K562 (cell line): Measurements from ENCODE around the gene ADK. TPM values are rescaled to one million over a fixed set of nuclear protein-coding genes. Genes with fewer than 3 reads are reported as not detected.
A peak's percentile ranks its signal among the peaks of the same experiment; 100 is the strongest.

Experiments
- ARID3A ChIP-seq: IDR thresholded peaks from 2 replicates; pipeline ENCODE4 v1.6.1; 2012; ENCODE audit warnings: low read depth, low read length, improper control_type of control experiment, borderline replicate concordance
- CEBPG ChIP-seq, 3 experiments: fragments of 200-800 bp in 1 of 3; sonication (Bioruptor generic) in 1 of 3; sonication (generic) in 1 of 3; formaldehyde crosslinking in 1 of 3; IDR thresholded peaks in 2 of 3; conservative IDR thresholded peaks in 1 of 3; 2 replicates each; pipeline versions ENCODE4 v1.6.1 to v1.8.0; 2016 to 2022; ENCODE audit warnings: missing compliant biosample characterization in 2 of 3, missing genetic modification characterization in 2 of 3, mild to moderate bottlenecking in 1 of 3, missing genetic modification reagents in 1 of 3
- FOXA3 ChIP-seq, 2 experiments: fragments of 450-650 bp in 1 of 2; sonication (generic) in 1 of 2; formaldehyde crosslinking; IDR thresholded peaks in 1 of 2; conservative IDR thresholded peaks in 1 of 2; 2 replicates each; pipeline versions ENCODE4 v1.4.0 to v1.8.0; 2020 to 2022; ENCODE audit warnings: mild to moderate bottlenecking in 2 of 2, missing genetic modification reagents in 1 of 2
- MEF2A ChIP-seq: IDR thresholded peaks from 2 replicates; pipeline ENCODE4 v1.6.1; 2011; ENCODE audit warnings: low read depth, mild to moderate bottlenecking, low read length, moderate library complexity; ENCODE audit not compliant: control insufficient read depth
- MEIS2 ChIP-seq: fragments of 450-650 bp; IDR thresholded peaks from 2 replicates; pipeline ENCODE4 v1.6.1; 2014; ENCODE audit warnings: mild to moderate bottlenecking; ENCODE audit not compliant: partially characterized antibody
- MLLT1 ChIP-seq, 2 experiments: fragments of 450-650 bp; IDR thresholded peaks; 2 replicates each; pipeline ENCODE4 v1.6.1; 2016
- MLX ChIP-seq, 2 experiments: fragments of 450-650 bp in 1 of 2; sonication (generic) in 1 of 2; formaldehyde crosslinking; conservative IDR thresholded peaks; 2 replicates each; pipeline versions ENCODE4 v1.4.0 to v1.8.1; 2020 to 2022; ENCODE audit warnings: mild to moderate bottlenecking in 1 of 2, missing genetic modification reagents in 1 of 2
- MYC ChIP-seq, 2 experiments: fragments of 250-450 bp in 1 of 2; sonication (Bioruptor Pico) in 1 of 2; IDR thresholded peaks; 2 replicates each; pipeline versions ENCODE4 v1.5.1 to v1.6.1; 2012 to 2021; ENCODE audit warnings: low read depth in 2 of 2, borderline replicate concordance in 1 of 2, improper control_type of control experiment in 1 of 2, low read length in 1 of 2, mild to moderate bottlenecking in 1 of 2, moderate library complexity in 1 of 2
- POLR2B ChIP-seq: fragments of 450-650 bp; IDR thresholded peaks from 2 replicates; pipeline ENCODE4 v1.6.1; 2018; ENCODE audit warnings: low read depth; ENCODE audit not compliant: partially characterized antibody
- SMARCA4 ChIP-seq: fragments of 450-650 bp; IDR thresholded peaks from 2 replicates; pipeline ENCODE4 v1.6.1; 2016
- SMARCA5 ChIP-seq: fragments of 450-650 bp; IDR thresholded peaks from 2 replicates; pipeline ENCODE4 v1.6.1; 2016
- UBTF ChIP-seq, 2 experiments: IDR thresholded peaks; 2 replicates each; pipeline ENCODE4 v1.6.1; 2012; ENCODE audit warnings: improper control_type of control experiment in 2 of 2, low read depth in 2 of 2, low read length in 2 of 2, borderline replicate concordance in 1 of 2
- ZNF384 ChIP-seq: IDR thresholded peaks from 2 replicates; pipeline ENCODE4 v1.6.1; 2012; ENCODE audit warnings: low read depth, low read length, improper control_type of control experiment
- ZNF436 ChIP-seq: fragments of 250-450, 450-650 bp; sonication (Bioruptor Pico); formaldehyde crosslinking; IDR thresholded peaks from 2 replicates; pipeline ENCODE4 v1.7.0; 2020; ENCODE audit warnings: mild to moderate bottlenecking
- ZNF644 ChIP-seq: fragments of 200-800 bp; sonication (Bioruptor generic); IDR thresholded peaks from 2 replicates; pipeline ENCODE4 v1.6.1; 2016; ENCODE audit warnings: low read depth, missing genetic modification characterization, missing compliant biosample characterization
- polyA plus RNA-seq, 8 experiments: library from polyadenylated mRNA; depleted of rRNA in 4 of 8; stranded (reverse) in 5 of 8; unstranded in 3 of 8; fragments of >200 nt; fragmentation: Nextera tagmentation in 2 of 8; fragmentation: Illumina TruSeq in 1 of 8; extraction: Ambion mirVana in 2 of 8; extraction: Trizol in 1 of 8; gene quantifications; 2 replicates each; pipeline versions ENCODE4 v1.2.1 to v1.2.3, GENCODE V29; 2011 to 2014; ENCODE audit warnings: inconsistent platforms in 1 of 8, missing spikeins in 1 of 8
- total RNA-seq, 7 experiments: library from RNA; depleted of rRNA in 6 of 7; stranded (reverse); fragments of >200 nt in 6 of 7; fragmentation: Illumina TruSeq in 2 of 7; extraction: Trizol in 2 of 7; gene quantifications; 2 replicates each; pipeline versions ENCODE4 v1.2.1 to v1.2.3, GENCODE V29; 2011 to 2021; ENCODE audit warnings: low replicate concordance in 1 of 7
- TF ChIP-seq, protein P1 (sequence below): fragments of 450-650 bp; IDR thresholded peaks from 2 replicates; pipeline ENCODE4 v1.7.0; 2016; ENCODE audit warnings: borderline replicate concordance
- TF ChIP-seq, protein P2 (sequence below): fragments of 450-650 bp; IDR thresholded peaks from 2 replicates; pipeline ENCODE4 v1.6.1; 2016; ENCODE audit warnings: low read depth, mild to moderate bottlenecking, moderate library complexity

Gene ADK
- total and polyA plus RNA-seq, 9 of the 15 experiments (the other 6 are each of a cell fraction or from before 2014, with no cell fraction given): 54.2 to 97.8 (median 73.6) TPM

DNA sequence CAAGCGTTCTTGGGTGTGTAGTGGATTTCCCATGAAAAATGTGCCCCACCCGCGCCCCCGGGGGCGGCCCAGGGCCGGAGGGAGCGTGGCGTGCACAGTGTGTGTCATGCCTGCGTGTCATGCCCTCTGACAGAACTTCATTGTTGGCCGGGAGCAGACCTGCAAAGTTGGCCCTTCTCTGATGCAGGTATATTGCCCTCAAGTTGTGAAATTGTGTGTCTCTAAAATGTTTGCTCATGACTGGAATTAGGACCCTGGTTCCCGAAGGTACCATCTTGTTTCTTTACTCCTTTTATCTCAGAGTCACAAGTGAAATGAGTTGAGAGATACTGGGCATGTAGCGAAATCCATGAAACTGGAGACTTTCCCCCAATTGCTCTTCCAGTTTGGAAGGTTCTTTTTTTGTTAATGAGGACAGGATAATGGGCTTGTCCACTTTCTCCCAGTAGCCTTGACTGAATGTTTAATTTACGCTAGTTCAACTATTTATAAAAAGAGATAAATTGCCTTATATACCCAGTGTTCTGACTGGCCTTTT is 26.2 kb downstream of the ADK start (continued):
- TF ChIP-seq MLX (CRISPR knock-in tag; conservative IDR thresholded peaks at IDR 0.05) (no peak), POLR2B (no peak), ZNF436 (CRISPR knock-in tag) (no peak), CEBPG (CRISPR knock-in tag; IDR thresholded peaks at IDR 0.05) (no peak), CEBPG (tag; conservative IDR thresholded peaks at IDR 0.05 in 1 of 2, IDR thresholded peaks at IDR 0.05 in 1 of 2) (no peak), ARID3A (no peak), FOXA3 (CRISPR knock-in tag; conservative IDR thresholded peaks at IDR 0.05 in 1 of 2, IDR thresholded peaks at IDR 0.05 in 1 of 2) (no peak), MEIS2 (peak; percentile 22), MYC (IDR thresholded peaks at IDR 0.05; ENCODE audit: low read depth, low read length) (0 out of 2 replicates have a peak, but pooled peaks have one; percentile 11), MYC (CRISPR knock-in tag; IDR thresholded peaks at IDR 0.05; ENCODE audit: borderline replicate concordance, low read depth) (no peak), MLLT1 (IDR thresholded peaks at IDR 0.05) (peak in 1 of 2 experiments; percentile 18; a peak in 1 of 4 replicates), ZNF384 (no peak), SMARCA5 (no peak), UBTF (IDR thresholded peaks at IDR 0.05; ENCODE audit: borderline replicate concordance in 1 of 2, low read depth in 2 of 2, low read length in 2 of 2) (no peak), MEF2A (no peak), SMARCA4 (peak; percentile 39; the same call in 1 of the 2 replicates), ZNF644 (no peak)
- TF ChIP-seq, protein P1, sequence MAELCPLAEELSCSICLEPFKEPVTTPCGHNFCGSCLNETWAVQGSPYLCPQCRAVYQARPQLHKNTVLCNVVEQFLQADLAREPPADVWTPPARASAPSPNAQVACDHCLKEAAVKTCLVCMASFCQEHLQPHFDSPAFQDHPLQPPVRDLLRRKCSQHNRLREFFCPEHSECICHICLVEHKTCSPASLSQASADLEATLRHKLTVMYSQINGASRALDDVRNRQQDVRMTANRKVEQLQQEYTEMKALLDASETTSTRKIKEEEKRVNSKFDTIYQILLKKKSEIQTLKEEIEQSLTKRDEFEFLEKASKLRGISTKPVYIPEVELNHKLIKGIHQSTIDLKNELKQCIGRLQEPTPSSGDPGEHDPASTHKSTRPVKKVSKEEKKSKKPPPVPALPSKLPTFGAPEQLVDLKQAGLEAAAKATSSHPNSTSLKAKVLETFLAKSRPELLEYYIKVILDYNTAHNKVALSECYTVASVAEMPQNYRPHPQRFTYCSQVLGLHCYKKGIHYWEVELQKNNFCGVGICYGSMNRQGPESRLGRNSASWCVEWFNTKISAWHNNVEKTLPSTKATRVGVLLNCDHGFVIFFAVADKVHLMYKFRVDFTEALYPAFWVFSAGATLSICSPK: 0 out of 2 replicates have a peak, but pooled peaks have one; percentile 10
- TF ChIP-seq, protein P2, sequence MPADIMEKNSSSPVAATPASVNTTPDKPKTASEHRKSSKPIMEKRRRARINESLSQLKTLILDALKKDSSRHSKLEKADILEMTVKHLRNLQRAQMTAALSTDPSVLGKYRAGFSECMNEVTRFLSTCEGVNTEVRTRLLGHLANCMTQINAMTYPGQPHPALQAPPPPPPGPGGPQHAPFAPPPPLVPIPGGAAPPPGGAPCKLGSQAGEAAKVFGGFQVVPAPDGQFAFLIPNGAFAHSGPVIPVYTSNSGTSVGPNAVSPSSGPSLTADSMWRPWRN: 0 out of 2 replicates have a peak, but pooled peaks have one; percentile 47
